Measurements from ENCODE around the gene LRGUK.
"Not testable (repeated sequence)": the region's sequence is repeated elsewhere in the genome, so short reads cannot be mapped to it uniquely, and the experiment has no call there.

Gene LRGUK

DNA sequence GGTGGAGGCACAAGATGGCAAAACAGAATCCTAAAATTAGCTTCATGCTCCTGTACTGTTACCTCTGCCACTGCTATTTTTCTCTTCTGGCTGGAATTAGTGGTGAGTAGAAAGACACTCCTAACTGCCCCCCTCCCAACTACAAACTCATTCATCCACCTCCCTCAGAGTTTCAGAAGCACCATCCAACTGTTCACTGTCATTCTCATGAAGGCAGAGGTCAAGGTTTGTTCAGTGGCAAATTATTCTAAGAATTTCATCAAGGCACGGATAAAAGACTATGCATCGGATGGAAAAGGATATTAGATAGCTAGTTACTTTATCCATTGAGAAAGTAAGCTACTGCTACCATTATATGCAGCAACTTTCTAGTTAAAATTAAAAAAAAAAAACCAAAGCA lies 59.7 kb downstream of the LRGUK start:
- no peak for DNase-seq

DNA sequence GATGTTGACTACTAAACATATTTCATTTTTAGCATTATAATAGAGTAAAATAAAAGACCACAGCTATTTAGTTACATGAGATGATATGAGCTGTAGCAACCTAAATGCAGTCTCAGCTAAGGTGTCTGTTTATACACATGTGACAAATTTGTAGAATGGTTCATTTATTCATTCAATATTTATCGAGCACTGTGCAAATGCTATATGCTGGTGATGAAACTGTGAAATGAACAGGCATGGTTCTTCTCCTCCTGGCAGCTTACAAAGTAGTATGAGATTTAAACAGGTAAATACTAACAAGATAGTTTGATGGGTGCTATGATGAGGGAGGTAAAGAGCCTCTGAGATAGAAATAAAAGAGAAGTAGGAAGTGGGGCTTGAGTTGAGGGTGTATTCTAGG lies 60.8 kb downstream of the LRGUK start:
- no peak for DNase-seq

DNA sequence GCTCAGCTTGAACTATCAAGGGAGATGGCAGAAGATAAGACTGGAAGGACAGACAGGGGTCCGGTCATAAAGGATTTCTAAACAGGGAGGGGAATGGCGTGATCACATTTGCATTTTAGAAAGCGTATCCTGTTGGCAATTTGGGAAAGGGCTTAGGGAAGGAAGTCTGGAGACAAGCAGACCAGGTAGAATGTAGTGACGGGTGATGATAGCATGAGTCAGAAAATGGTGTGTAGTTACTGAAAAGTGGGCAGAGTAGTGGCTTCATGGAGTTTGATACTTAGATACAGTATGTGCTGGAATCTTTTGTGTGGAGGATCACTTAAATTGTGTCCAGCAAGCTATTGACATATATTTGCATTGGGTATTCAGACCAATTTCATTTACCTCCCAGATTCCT lies 61.2 kb downstream of the LRGUK start:
- no peak for DNase-seq

DNA sequence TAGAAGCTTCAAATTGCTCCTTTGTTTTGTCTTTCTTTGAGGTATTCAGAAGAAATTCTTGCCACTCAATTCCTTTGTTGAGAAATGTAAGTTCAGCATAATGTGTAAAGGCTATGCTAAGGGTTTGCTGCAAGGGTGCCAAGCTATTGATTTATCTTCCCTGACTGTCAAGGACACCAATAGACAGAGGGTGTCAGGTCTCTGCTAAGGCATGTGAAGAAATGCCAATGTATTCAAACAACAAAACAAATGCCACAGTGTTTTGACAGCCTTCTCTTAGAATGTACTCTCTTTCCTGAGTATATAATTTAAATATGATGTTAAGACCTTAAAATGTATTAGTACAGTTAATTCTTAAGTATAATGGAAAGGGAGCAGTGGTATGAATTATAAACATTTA lies 62.4 kb downstream of the LRGUK start:
- no peak for DNase-seq

DNA sequence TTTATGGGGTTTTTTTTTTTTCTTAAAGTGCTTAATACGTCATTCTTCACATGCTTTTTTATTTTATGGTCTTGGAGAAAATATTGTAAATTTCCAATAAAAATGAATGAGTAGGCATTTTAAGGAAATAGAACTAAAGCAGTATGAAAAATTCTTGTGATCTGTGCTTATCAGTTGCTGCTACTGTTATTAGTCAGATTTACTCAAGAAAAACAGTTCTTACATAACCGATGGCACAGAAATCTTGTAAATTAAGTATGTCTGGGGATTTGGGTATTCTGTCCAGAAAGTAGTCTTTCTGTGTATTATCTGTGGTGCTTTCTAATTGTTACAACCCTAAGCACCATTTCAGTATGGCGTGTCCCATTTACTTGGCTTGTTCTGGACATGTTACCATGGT lies 64.7 kb downstream of the LRGUK start:
- DNase-seq = peak in 1 of 3 donors; percentile 34

DNA sequence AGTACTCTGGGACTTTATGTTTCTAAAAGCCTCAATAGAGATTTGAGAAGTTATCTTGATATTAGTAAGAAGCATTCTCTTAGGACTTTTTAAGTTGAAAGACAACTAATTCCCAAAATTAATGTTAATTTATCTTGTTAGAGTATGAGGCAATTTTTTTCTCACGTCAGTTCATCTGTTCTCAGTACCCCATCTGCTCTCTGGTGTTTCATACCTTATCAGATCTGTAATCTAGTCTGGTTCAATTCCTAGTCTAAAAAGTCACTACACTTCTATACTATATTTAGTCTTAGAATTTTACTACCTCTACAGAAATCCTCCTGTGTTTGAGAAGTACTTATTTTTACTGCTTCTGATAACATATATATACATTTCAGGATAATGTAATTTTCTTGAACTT lies 66.1 kb downstream of the LRGUK start:
- no peak for DNase-seq

DNA sequence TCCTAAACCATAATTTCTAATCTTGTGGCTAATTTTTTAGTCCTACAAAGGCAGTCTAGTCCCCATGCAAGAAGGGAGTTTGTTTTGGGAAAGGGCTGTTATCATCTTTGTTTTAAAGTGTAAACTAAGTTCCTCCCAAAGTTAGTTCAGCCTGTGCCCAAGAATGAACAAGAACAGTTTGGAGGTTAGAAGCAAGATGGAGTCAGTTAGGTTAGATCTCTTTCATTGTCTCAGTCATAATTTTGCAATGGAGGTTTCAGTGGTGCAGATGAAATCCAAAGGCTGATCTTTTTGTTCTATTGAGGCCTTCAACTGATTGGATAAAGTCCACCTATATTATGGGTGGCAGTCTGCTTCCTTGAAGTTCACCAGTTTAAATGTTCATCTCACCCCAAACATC lies 68.1 kb downstream of the LRGUK start:
- no peak for DNase-seq

DNA sequence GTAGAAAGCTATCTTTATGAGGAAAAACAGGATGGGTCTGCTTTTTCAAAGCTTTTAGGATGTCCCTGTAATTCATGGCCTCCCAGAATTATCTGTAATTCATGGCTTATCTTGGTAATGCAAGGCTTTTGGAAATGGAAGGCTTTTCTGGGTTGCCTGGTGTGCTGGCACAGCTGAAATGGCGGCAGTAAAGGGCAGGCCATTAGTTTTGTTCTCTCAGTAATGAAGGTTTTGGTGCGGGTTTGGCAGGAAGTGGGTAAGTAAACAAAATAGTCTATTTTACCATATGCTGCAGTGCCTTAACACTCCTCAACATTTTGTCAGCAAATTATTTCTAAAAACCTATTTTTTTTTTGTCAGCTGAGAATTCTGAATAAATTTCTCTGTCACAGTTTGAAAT lies 69.3 kb downstream of the LRGUK start:
- DNase-seq = no peak

DNA sequence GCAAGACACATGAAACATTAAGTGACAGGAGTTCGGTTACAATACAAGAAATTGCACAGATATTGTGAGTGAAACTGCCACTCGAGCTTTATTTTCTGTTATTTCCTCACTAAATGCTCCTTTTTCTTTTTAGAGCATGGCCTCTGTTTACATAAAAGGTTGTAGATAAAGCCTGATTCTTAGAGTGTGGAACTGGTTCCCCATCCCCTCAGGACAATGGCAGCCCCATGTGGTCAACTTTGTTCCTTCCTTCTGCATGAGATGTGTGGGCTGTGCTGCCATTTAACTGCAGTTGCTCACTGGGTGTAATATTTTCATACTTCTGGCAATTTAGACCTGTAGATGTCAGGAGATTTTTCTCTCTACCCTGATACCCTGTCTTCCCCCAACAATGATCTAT lies 70.2 kb downstream of the LRGUK start:
- peak in 1 of 3 donors; percentile 22 for DNase-seq

DNA sequence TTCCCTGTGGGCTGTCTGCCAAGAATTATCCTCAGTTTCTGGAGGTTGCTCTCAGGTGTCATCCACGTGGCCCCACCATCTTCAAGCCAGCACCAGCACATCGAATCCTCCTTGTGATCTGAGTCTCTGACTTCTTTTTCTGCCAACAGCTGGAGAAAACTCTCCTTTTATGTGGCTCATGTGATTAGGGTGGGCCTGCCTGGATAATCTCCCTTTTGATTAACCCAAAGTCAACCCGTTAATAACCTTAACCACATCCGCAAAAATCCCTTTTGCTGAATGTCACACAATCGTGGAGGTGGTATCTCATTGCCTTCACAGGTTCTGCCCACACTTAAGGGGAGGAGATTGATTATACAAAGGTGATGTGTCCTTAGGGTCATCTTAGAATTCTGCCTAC lies 73.8 kb downstream of the LRGUK start:
- DNase-seq = no peak

DNA sequence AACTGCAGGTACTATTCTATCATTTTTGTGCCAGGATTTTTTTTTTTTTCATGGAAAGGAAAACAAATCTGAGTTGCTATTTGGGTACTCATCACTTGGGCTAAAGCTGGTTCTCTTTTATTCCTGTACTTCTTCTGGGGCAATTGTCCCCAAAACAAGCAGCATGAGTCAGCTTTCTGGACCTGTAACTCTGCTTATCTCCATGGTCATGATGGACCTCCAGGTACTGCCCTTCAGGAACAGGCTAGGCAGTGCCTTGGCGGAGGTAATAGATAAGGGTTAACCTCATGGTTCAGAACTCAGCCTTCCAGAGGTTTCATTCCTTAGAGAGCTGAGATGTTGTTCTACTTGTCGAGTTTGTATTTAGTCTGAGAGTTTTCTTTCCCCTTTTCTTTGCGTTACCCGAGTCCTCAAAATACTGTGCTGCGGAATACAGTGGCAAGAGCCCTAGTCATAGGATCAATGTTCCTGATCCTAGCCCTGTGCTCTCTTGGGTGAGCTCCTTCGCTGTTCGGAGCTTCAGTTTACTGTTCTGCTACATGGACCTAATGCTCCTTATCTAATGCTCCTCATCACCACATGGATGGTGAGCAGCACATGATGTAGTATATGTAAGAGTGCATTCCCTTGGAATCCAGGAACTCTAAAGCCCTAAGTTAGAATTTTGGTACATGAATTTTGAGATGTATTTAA lies 74.6 kb downstream of the LRGUK start:
- DNase-seq = no peak

DNA sequence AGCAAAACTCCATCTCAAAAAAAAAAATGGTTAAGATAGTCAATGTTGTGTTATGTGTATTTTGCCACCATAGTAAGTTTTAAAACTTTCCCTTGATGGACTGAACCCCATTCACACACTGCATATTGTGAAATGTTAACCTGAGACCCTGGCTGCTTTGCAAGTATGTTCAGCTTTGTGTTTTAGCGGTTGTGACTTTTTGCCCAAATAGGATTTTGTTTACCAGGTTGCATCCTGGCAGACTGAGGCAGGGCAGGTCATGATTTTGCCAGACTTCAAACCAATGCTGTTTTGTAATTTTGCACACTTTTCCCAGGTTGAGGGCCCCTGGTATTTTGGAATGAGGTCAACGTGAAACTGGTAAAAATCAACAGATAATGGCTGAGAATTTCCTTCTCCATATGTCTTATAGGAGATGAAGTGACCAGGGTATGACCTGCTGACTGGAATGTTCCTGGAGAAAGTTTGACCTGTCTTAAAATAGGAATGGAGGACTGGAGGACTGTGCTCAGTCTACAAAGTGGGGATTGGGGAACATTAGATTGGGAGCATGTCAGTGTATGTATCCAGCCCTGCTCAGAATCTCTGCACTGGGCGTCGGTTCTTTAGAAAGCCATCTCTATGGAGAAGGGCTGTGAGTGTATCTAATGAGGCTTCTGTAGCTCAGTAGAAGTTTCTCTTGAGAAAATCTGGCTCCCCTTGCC lies 76.2 kb downstream of the LRGUK start:
- DNase-seq = no peak

DNA sequence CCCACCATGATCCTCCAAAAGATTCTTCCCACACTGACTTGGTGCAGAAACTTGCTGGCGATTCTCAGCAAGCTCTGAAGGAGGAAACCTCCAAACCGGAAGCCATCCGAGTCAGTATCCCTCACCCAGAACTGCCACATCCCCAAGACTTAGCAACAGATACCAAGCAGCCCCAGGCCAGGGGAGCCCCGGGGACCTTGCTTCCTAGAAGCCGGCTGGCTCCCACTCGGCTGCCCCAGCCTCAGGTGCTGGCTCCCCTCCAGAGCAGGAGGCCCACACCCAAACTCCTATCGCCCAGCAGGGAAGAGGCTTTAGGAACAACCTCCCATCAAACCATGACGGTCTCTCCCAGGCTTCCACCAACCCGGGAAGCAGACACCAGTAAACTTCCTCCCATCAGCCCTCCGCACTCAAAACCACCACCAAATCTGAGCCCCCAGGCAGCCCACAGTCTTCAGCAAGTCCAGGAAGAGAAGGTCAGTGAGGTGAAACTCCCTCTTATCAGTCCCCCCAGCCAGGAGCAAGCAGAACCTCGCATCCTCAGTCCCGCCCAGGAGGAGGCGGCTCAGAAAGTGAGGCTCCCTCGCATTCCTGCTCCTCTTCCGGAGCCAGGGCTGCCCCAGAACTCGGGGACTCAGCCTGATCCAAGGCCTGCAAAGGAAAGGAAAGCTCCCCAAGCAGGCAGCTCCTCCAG lies 82.3 kb downstream of the LRGUK start:
- no peak for DNase-seq

DNA sequence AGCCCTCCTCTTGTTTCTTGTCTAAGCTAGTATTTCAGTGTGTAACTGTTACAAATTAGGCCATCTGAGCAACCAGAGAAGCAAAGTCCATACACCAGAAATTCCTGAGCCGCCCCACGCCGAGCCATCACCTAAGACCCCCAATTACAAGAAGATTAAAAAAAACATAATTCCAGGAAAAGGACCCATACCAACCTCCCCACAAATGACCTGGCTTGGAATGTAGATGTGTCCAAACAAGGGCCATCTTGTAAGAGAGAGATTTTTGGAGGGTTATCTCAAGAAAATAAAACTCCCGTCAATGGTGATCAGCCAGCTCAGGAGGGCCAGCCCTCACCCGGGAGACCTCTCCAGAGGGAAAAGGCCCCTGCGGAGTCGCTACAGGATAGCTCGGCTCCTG lies 83.1 kb downstream of the LRGUK start:
- DNase-seq = no peak

DNA sequence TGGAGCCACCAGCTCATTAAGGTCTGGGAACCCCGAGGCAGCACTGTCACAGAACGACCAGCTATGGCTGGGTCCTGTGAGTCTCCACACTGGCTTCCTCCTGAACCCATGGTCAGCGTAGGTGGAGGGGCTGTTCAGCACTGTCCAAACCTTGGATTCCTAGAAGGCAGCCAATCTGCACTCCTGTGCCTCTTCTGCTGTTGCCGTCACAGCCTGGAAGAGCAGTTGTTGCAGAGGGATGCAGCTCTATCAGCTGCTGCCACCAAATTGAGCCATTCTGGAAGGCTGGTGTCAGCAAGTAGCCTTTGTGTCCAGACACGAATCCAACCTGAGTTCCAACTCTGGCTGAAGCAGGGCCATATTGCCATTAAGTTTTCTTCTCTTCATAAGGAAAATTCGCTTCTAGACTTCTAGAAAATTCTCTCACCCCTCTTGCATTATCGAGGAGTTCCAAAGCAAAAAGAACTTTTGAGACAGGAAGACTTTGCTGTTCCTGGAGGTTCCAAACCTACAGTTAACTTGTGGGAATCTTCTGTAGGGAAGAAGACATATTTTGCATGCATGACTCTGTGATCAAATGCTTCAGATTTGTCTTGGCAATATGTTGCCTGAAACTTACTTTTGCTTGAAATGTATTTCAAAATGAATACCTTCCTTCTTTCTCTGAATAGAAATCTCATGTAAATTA lies 84.0 kb downstream of the LRGUK start:
- no peak for DNase-seq

DNA sequence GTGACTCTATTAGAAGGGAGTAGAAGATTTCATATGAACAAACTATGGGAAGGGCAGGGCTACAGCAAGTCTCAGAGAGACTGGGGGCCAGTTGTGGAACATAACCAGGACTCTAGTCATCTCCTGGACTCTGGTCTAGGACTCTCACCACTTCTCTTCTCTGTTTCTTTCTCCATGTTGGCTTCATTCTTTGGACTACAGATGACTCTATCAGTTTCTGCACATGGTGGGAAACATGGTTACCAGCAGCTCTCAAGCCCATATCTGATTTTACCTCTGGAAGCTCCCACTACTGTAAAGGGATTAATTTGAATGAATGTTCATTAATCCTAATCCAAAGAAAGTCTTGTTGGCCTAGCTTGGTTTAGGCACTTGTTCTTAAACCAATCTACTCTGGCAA lies 84.7 kb downstream of the LRGUK start:
- DNase-seq = no peak

DNA sequence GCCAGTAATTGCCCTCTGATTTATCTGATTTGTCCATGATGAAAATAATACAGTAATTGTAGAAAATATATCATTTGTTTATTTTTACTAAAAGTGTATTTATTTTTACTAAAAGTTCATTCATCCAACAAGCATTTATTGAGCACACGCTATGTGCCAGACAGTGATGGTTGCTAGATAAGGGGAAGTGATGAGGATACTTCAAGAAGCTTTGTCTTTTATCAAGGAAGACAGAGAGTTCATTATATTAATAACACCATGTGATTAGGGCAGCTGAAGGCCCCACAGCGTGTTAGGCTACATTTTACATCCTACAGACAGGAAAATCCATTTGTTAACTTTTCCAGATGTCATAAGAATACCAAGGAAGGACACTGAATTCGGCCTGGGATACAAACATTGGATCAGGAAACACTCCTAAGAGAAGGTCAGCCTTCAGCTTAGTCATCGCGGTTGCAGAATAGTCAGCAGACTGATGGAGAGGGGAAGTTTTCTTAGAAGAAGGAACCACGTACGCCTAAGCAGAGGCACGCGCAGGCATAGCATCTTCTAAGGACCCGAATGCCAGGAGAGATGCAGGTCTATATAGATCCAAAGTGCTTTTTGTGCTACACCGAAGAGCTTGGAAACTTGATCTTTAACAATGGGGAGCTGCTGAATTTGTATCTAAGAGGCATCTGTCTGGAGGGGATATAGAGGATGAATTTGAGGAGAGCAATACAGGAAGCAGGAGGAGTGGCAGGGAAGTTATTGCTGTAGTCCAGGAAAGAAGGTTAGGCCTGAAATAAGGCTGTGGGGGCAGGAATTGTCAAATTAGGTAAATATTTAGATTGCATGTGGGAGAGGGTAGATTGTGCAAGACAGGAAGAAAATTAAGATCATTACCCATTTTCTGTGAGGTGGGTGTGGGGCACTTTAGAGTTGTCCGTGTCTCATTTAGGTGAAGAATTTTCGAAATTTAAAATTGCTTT lies 85.7 kb downstream of the LRGUK start:
- DNase-seq = peak; percentile 84 to 90 (median 87)

DNA sequence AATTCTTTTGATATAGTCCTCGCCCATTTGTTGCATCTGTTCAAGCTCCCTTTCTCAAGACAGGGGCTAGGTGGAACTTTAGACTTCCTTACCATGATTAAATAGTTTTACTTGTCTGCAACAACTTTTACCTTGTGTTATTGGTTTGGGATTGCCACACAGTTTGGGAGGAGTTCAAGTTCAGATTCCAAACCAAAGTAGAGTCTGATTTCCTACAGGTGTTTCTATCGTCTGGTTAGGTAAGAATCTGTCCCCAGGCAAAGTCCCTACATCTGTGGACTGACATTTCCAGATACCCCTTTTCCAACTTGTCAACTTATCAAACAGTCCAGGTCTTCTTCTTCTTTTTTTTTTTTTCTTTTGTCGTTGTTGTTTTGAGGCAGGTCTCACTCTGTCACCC lies 93.1 kb downstream of the LRGUK start:
- no peak for DNase-seq

DNA sequence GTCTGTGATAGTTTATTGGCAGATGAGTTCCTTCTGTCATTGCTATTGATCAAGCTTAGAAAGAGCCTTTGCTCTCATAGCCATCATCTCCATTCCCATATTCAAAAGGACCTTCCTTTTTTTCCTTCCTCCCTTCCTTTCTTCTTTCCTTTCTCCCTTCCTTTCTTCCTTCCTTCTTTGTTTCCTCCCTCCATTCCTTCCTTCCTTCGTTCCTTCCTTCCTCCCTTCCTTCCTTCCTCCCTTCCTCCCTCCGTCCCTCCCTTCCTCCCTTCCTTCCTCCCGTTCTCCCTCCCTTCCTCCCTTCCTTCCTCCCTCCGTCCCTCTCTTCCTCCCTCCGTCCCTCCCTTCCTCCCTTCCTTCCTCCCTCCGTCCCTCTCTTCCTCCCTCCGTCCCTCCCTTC lies 104.2 kb downstream of the LRGUK start:
- DNase-seq = not testable (repeated sequence)

DNA sequence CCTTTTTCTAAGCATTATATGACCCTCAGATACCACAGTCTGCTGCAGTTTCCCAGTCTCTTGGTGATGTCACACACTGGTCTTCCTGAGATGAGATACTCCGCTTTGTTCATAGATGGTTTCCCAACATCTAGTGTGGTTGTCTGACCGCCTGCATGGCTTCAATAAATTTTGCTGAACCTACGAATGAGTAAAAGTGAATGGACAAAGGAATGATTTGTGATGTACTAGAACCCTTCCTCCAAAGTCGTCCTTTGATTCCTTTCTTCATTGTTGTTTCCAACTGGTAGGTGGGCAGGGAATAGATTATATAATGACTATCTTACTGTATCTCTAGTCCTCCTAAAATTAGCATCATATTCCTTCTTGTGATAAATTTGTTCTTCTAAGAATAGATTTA lies 107.1 kb downstream of the LRGUK start:
- no peak for DNase-seq

DNA sequence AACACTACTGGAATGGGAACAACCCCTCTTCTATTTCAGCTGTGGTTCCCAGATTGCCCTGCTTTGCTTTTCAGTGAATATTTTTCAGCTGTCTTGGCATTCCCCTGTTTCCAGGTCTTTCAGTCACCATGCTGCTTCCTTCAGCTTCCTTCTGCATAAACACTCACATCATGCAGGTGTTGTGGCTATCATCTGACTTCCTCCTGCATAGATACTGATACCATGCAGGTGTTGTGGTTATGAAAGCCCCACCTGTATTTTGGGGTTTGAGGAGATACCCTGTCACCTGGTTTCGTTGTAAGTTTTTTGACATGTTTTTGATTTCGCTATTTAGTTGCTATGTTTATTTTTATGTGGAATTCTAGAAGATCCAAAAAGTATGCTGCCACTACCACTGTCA lies 118.1 kb downstream of the LRGUK start:
- no peak for DNase-seq

DNA sequence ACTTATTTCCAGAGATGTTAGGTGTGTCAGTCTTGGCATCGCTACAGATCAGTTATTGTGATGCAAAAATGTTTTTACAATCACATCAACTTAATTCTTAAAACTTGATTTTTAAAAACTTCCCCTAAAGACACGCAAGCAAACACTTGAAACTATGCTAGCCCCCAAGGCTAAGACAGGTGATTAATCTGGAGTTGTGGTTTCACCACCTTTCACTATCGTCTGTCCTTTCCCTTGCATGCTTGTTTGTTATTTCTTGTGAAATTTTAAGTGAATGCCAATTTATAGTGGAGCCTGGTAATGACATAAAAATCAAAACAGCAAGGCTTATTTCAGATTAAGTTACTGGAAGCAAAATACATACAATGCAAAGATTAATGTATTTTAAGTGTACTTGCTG lies 119.2 kb downstream of the LRGUK start:
- no peak for DNase-seq

Measured in suppressor macrophage treated with lipopolysaccharide for 1 hour (primary cell).